Hair follicle dermal papilla cell (primary cell): ENCODE results near the gene ZNF780A. TPM values are rescaled to one million over a fixed set of nuclear protein-coding genes. Genes with fewer than 3 reads are reported as not detected.

Experiments used
- total RNA-seq: library from RNA; depleted of rRNA; stranded (reverse); fragments of >200 nt; gene quantifications from 2 replicates; pipeline ENCODE4 v1.2.3, GENCODE V29; 2012

Gene ZNF780A
- total RNA-seq: 11.2 and 13.8 TPM in 2 replicates

DNA sequence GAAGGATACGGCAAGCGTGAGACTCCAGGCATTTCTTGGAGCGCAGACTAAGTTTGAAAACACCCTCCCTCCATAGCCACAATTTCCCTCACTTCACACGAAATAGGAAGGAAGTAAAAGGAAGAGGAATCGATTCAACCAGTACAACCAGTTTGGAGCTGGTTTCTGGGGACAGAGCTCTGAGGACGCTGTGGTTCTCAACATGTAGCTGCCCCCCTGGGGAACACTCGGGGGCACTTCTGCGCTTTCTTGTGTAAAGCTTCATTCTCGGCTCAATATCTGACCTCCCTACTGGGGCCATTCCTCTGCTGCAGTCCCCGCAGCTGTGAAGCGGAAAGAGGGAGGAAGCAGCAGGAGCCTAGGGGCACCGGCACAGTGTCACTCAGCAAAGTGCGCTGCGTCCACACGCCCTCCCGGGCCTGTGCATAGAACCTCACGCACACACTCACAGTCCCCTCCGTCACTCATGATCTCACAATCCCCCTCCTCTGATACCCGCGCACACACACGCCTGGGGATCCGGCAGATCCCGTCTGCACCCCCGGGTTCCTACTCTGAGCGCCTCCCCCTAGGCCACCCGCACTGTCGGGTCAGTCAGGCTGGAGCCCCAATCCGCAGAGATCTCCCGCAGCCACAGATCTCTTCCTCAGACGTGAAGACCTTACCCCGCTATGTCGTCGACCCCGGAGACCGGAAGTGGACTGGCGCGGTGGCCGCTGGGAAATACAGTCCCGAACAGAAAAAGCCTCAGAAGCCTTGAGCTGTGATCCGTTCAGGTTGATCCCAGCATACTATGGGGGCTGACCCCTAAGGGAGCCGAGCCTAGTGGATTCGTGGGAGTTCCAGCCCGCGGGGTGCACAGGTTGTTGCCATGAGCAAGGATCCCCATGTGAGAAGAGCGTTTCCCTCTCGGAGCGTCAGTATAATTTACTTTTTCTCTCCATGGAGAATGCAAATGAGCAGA, at the start of gene ZNF780A:
Gene ZNF780A (minus strand): TSS at position 703 of the 964 bp plus-strand sequence. CDS start 6,190 bp downstream, outside the sequence.

DNA sequence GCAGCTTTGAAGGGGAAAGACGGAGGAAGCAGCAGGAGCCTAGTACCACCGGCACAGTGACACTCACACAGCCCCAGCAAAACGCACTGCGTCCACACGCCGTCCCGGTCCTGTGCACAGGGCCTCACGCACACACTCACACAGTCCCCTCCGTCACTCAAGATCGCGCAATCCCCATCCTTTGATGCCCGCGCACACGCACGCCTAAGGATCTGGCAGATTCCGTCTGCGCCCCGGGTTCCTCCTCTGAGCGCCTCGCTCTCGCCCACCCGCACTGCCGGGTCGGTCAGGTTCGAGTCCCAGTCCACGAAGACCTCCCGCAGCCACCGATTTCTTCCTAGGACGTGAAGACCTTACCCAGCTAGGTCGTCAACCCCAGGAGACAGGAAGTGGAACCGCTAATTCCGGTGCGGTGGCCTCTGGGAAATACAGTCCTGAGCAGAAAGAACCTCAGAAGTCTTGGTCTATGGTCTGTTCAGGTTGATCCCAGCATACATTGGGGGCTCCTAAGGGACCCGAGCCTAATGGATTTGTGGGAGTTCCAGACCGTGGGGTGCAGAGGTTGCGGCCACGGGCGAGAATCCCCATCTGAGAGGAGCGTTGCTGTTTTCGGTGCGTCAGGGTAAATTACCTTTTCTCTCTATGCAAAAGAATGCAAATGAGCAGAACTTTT, 34.8 kb downstream of the ZNF780A start, which contains the start of gene ZNF780B:
Gene ZNF780B (minus strand): TSS at position 400 of the 673 bp plus-strand sequence. CDS start 5,899 bp downstream, outside the sequence.

Other genes with a start within 250 kb of the ZNF780A start
- gene FBL, start 244.6 kb downstream of the ZNF780A start, total RNA-seq: 52.9 and 54.0 TPM in 2 replicates
- gene FCGBP, start 156.3 kb downstream of the ZNF780A start, total RNA-seq: 0.32 and 0.36 TPM in 2 replicates
- 97.7 and 108 TPM in 2 replicates for gene PSMC4, start 119.8 kb downstream of the ZNF780A start, total RNA-seq
- 3.0 and 4.7 TPM in 2 replicates for gene ZNF546, start 93.9 kb downstream of the ZNF780A start, total RNA-seq
- gene ZNF780B, start 34.7 kb downstream of the ZNF780A start, total RNA-seq: 12.0 and 16.4 TPM in 2 replicates
- 9.7 and 12.0 TPM in 2 replicates for gene MAP3K10, start 100.5 kb upstream of the ZNF780A start, total RNA-seq
- not detected in 2 replicates for gene TTC9B, start 127.4 kb upstream of the ZNF780A start, total RNA-seq
- 0.16 TPM in 1 of 2 replicates, not detected in the other for gene CCNP, start 135.7 kb upstream of the ZNF780A start, total RNA-seq
- gene AKT2, start 194.4 kb upstream of the ZNF780A start, total RNA-seq: 157 and 161 TPM in 2 replicates